NCI-H69 (cell line): ENCODE data around the gene SUPT3H.

Source experiments
- DNase-seq: peaks from one replicate; lab custom pipeline; 2025; lab: John Stamatoyannopoulos, UW

Gene SUPT3H

DNA sequence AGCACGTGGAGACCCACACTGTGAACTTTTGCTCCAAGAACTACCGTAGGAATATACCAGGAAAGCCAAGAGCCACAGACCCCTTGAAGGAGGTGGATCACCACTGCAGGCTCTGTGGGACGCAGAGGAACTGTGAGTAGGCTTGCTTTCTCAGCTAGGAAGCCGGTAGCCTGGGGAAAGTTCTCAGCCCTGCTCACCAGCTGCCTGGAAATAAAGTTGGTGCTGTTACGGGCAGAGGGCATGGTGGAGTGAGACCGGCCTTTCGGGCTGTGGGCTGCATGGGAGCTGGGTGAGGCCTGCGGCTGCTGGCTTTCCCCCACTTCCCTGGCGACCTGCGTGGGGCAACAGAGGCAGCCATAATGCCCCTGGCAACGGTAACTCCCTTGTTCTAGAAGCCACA, 422.6 kb downstream of the SUPT3H start:
- DNase-seq: no peak

DNA sequence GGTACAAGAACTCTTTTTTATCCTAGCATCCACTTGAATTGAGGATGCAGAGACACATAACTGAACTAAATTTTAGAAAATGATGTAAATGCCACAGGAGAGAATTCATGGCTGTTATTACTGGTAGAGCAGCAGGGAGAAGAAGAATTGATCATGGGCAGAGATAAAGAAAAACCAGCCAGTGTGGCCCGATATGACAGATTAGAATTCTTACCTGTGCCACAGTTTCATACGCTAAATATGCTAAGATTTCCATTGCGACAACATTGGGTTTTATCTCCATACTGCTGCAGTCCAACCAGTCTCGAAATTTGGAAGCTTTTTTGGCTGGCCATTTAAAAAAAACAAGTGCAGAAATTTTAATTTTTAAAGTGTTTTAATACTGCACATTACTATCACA, 423.5 kb downstream of the SUPT3H start:
- no peak for DNase-seq

DNA sequence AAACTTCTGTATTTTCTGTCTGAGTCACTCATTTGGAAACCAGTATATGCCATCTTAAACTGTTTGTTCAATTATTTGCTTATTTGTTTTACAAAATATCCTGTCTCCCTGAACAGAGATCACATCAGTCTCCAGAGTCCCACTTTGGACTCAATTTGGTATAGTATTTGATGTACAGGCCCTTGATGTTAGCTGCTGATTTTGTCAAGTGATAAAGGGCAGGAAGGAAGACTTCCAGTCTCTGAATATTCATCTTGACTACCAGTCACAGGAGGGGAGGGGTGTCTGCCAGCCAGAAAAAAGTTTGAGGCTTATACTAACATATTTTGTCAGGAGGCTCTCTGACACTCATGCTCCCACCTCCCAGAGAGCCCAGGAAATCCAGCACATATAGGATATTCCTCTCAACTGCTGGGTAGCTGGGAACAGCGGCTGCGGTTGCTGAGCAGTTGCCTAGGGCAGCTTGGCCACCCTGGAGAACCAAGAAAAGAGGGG, 426.4 kb downstream of the SUPT3H start:
- no peak for DNase-seq

DNA sequence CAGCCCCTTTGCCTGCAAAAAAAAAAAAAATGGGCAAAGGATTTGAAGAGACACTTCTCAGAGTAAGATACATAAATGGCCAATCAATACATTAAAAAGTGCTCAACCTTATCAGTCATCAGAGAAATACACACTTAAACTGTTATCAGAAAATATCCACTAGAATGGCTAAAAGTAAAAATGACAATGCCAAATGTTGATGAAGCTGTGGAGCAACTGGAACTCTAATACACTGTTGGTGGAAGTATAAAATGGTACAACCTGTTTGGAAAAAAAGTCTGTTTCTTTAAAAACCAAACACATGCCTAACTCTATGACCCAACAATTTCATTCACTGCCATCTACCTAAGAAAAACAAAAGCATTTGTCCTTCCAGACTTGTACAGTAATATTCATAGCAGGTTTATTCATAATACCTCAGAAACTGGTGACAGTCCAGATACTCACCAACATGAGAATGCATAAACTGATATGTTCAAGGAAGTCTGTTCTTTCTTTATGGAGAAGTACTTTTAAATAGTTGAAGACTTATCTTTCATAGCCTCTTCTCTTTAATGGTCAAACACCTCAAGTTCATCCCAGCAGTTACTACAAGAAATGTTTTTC, 428.0 kb downstream of the SUPT3H start:
- no peak for DNase-seq

DNA sequence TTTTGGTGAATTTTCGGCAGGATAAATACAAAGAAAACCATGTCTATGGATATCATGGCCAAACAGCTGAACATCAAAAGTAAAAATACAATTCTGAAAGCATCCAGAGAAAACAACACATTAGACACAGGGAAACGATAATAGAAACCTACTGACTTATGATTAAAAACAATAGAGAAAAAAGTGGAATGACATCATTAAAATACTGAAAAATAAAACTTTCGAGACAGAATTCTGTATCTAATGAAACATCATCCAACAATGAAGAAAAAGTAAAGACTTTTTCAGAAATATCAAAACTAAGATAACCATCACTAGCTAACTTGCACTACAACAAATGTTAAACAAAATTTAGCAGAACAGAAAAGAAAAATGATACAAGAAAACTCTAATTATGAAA, 434.2 kb downstream of the SUPT3H start:
- no peak for DNase-seq

DNA sequence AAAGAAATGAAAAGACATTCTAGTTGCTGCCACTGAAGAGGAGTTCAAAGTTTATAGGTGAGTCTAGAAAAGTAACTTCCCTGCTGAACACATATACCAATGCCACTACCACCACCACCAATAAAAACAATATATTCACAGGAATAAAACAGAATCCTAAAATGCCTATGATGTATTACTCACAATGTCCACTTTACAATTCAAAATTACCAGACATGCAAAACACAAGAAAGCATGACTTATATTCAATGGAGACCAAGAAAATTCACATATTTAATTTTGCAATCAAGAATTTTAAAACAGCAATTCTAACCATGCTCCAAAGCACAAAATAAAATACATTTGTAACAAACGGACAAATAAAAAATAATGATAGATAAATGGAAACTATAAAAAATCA, 434.9 kb downstream of the SUPT3H start:
- DNase-seq: no peak

DNA sequence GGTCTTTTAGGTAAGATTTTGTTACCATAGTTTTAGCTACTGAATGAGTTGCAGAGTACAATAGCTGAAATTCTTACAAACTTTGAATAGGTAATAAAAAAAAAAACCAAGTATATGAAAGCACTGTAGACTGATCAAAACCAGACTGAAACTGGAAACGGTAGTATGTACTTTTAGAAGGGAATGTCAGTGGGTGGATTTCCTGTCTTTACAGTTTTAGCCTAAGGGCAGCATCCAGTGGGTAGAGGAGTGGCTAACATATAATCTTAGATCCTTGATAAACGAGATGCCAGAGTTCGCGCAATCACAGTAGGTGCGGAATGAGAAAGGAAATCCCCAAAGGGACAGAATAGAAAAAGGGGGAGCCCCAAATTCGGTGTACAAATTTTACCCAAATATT, 435.5 kb downstream of the SUPT3H start:
- DNase-seq: peak; percentile 51

DNA sequence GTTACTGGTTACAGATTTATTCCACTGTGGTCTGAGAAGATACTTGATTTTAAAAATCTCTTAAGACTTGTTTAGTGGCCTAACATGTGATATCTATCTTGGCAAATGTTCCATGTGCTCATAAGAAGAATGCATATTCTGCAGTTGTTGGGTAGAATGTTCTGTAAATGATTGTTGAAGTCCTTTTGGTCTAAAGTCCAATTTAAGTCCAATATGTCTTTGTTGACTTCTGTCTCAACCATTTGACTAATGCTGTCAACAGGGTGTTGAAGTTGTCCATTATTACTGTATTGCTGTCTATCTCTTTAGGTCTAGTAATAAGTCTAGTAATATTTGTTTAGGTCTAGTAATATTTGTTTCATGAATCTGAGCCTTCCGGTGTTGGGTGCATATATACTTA, 437.4 kb downstream of the SUPT3H start:
- DNase-seq: no peak

DNA sequence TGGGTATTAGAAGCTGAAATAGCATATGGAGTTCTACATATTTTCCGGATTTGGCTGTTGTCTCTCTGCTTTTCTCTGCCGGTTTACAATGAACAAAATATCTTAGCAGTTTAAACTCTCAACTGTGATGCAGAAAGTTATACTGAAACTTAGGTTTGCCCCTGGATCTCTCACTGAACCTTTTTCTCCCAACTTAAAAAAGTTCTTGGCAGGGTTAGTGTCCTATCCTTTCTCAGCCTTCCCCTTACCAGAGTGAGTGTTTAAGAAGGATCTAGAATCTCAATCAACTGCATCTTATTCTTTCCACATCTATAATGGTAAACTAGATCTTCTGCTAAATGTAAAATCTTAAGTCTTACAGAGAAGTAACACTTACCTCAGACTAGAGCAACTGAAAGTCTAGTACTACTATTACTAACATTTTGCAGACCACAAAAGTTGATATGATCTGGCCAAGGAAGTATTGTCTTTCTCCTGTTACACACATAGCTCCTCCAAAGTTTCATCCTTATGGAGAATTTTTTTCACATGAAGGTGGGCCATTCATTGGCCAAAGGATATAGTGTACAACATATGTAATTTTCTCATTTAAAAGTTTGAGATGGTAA, 441.9 kb downstream of the SUPT3H start:
- DNase-seq: no peak

DNA sequence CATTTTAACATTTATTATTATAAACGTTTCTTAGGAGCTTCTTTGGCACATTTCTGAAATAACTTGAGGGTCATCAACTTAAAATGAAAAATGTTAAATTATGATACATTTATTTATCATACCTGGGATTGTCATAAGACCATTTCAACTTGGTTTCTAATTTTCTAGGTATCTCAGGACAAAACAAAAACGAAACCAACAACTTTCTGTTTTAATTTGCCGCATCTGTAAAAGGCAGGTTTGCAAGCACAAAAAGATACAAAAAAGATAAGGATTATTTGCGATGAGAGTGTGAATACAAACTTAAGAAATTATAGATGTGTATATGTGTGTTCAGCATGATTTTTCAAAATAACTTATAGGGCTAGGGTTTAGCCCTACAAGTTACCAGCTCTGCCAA, 444.6 kb downstream of the SUPT3H start:
- DNase-seq: no peak

DNA sequence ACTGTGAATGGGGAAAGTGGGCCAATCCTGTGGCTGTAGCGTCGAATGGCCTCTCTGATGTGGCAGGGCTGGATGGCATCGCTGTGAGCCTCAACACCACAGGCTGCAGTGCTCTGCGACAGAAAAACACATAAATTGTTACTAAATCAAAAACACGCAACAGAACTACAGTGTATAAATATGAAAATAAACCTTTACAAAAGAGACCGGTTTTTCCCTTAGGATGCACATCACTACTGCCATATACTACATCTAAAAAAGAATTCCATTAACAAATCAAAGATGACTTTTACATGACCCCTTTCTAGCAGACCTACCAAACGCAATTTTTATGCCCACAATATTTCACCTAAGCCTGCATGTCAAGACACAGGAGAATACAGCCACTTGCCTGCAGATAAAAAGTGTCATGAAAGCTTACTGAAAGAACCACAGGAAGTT, 445.1 kb downstream of the SUPT3H start:
- DNase-seq: no peak

DNA sequence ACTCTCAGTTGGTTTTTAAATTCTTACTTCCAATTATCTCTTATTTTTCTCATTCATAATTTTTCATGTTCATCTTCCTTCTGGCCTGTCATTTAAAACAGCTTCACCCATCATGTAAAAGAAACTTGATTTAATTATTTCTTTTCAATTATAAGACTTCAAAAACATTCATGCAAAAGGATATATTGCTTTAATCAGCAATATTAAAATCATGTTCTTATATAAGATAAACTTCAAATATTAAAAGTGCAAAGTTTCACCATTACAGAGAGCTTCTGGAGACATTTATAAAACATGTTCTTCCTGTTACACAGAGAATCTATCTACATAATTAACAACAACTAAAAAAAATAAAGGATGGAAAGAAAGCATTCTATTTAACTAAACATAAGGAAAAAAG, 446.3 kb downstream of the SUPT3H start:
- no peak for DNase-seq

DNA sequence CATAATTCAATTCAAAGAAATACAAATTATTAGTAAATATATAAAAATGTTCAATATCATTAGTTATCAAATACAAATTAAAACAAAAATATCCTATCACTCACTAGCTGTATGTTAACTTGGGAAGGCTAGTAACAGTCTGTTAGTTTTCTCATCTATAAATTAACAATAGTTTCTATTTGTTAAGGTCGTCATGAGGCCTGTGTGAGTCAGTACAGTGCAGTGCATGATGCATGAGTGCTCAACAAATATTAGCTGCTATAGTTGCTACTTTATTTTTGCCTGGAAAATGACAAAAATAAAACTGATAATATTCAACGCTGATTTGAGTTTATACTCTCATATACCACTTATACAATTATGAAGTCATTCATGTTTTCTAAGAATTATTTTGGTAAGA, 451.2 kb downstream of the SUPT3H start:
- DNase-seq: peak; percentile 51

DNA sequence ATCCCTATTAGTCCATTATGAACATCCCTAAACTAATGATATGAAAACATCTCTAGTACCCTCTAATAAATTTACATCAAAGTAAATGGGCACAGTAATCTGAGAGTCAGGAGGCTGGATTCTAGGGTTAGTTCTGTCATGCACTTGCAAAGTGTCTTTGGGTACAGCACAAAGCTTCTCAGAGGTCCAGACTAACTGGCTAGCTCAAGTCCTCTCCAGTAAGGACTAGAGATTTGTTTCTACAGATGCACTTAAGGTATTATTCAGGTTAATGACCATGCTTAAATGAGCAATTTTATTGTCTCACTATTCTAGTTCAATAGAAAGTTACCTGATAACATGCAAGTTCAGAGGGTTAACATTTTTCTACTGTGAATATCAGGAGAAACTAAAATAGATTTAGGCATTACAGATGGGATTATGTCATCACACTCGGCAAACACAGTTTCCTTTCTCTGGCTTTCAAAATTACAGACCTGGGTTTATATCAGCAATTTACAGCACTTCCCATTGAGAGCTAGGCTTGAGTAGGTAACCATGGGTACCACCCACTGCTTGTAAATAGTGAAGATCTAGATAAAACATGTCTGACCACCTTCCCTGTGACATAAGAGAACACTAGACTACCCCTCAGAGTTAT, 452.5 kb downstream of the SUPT3H start:
- peak; percentile 97 for DNase-seq

DNA sequence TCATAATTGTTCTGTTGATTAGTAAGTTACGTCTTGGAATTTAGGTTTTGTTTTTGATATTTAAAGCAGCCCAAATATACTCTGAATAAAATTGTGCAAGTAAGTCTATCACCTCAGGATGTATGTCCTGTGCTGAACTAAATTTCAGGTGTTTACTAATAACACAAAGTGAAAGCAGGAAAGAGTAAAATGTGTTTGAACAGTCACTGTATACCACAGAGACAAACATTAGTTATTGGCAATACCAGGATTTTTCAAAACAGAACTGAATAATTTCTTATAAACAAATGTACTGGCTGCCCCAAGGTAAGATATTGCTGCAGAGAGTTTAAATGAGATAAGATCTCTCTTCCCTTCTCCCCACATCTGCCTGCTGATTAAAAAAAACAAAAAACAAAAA, 454.3 kb downstream of the SUPT3H start:
- DNase-seq: no peak

DNA sequence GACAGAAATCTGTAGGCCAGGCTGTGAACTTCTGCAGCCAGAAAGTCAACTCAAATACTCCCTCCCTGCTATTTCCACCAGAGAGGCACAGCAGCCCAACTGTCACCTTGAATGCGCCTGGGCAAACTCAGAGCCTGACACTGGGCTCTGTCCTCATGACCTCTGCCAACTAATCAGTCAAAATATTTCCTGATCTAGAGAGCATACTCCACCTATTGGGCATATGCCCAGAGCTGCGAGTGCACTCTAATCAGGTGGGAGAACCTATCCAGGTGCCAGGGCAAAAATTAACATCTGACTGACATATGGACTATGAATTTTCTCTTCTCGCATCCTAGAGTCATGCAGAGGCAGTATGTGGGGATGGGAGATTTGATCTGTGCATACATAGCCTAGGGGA, 455.9 kb downstream of the SUPT3H start:
- peak; percentile 96 for DNase-seq

DNA sequence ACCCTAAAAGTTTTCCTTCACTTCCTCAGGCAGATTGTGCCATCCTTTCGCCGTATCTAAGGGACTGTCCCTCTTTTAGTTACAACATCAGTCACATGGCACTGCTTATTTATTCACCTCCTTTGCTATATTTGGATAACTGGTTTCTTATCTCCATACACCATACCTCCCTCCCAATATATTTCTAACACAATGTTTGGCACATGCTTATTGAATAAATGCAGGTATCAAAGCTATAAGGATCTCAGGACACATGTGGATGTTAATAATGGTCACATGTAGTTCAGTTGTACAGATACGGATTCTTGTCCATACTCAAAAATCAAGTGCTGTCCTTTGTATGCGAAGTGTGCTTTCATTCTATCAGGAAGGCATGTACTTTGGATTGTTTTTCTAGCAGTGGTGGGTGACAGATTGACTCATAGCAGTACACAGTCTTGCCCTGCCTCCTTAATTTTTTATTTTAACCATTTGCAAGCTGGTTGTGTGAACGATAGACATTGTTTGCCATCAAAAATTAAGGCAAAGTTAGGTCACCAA, 456.7 kb downstream of the SUPT3H start:
- DNase-seq: peak; percentile 23

DNA sequence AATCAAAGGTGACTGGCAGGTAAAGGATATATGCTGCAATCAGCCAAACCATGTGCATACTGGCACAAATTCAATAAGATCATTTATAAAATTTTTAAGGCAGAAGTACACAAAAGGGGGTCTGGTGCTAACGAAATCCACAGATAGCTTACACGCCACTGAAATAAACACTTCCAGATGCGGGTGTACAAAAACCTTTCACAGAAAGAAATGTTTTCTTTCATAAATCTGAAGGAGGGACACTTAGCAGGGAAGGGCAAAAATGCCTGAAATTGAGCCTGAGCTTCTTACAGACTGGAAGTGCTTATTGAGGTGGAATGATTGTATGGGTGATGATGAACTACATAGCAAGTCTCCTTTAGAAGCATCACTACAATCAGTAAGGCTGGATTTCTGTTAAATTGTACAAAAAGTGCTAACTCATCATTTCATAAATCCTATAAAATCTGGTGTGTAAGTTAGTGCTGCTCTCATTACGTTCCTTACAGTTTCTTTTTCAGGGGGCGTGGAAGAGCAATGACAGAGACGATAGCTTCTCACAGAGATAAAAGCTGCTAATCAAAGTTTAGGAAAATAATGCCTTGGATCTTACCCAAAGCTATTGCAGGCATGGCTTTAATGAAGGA, 458.9 kb downstream of the SUPT3H start:
- peak; percentile 35 for DNase-seq

DNA sequence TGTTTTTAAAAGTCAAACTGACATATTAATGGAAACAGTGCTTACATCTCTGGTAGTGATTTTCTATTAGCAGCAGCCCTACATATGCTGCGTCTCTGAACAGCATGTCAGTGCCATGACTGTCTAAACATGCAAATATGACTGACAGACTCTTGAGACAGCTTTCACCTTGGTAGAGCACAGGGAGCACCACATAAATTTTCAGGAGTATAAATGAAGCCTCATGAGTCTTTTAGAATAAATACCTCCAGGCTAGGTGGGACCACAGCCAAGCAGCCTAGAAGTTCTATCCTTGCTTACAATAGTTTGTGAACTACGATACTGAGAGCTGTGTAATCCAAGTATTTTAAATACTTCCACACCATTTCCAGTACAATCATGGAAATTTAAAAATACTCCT, 460.3 kb downstream of the SUPT3H start:
- DNase-seq: peak; percentile 80

DNA sequence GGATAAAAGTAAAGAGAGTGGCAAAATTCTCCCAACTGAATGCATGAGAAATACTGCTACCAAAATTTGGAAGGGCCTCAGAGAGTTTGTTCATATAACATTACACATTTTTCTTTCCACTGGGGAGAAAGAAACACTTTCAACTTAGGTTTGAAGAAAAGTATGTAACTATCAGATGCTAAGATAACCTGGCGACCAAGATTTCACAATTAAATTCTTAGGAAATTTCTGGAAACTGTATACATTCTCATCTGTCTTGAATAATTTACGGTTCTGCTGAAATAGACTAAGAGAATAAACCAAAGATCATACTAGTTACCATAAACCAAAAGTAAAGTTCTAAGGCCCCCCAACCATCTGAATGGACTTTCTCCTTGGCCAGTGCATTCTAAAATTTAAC, 462.6 kb downstream of the SUPT3H start:
- no peak for DNase-seq

DNA sequence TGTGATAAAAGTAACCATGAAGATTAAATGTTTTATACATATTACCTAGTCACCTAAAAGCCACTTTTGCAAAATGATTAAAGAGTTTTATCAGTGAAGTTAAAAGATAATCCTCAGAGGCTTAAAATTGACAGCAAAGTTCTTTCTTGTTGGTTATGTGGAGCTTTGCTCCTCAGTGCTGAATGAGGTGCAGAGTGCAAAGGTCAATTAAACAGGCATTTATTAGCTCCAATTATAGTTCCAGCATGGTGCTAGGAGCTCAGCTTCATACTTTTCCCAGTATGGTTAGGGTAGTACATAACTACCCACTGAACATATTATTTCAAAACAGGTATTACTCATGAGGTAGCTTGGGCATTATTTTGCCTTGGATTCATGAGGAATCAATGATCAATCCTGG, 463.6 kb downstream of the SUPT3H start:
- no peak for DNase-seq

DNA sequence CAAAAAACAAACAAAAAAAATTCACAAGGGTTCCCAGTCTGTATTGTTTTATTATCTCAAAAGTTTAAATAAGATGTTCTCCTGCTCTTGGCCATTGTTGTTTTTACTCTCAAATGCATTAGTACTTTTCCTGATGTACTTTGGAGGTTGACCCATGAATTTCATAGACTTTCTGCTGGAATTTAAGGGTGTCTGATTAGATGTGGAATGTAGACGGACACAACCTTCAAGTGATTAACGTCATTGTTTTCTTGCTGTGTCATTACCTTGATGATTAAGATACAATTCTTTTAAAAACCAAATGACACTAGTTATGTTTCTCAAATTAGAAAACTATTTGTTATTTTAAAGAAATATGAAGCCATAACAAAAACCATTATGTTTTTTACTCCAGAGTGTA, 471.0 kb downstream of the SUPT3H start:
- no peak for DNase-seq

DNA sequence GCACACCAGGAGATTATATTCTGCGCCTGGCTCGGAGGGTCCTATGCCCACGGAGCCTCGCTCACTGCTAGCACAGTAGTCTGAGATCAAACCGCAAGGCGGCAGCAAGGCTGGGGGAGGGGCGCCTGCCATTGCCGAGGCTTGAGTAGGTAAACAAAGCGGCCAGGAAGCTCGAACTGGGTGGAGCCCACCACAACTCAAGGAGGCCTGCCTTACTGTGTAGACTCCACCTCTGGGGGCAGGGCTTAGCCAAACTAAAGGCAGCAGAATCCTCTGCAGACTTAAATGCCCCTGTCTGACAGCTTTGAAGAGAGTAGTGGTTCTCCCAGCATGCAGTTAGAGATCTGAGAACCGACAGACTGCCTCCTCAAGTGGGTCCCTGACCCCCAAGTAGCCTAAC, 477.4 kb downstream of the SUPT3H start:
- peak; percentile 60 for DNase-seq
